Measurements from ENCODE around the gene TNPO1.
"Not testable (repeated sequence)": the region's sequence is repeated elsewhere in the genome, so short reads cannot be mapped to it uniquely, and the experiment has no call there.

Gene TNPO1

GRCh38 chr5:72854419-72854818 lies 38.0 kb downstream of the TNPO1 start:
- DNase-seq (ENCODE audit: low read depth in 2 of 2) = no peak

- no peak for DNase-seq (ENCODE audit: low read depth in 2 of 2)
These were observed 39.4 kb downstream of the TNPO1 start for GRCh38 chr5:72855821-72856220.

GRCh38 chr5:72857396-72857795 lies 40.9 kb downstream of the TNPO1 start:
- no peak for DNase-seq (ENCODE audit: low read depth in 2 of 2)

- no peak for DNase-seq (ENCODE audit: low read depth in 2 of 2)
These were observed 42.7 kb downstream of the TNPO1 start for GRCh38 chr5:72859127-72859526.

GRCh38 chr5:72860499-72860898 lies 44.0 kb downstream of the TNPO1 start:
- DNase-seq (ENCODE audit: low read depth in 2 of 2) = no peak

GRCh38 chr5:72871366-72872024 lies 55.0 kb downstream of the TNPO1 start:
- DNase-seq (ENCODE audit: low read depth in 2 of 2) = no peak

- DNase-seq (ENCODE audit: low read depth in 2 of 2) = no peak
These were observed 62.4 kb downstream of the TNPO1 start for GRCh38 chr5:72878854-72879253.

GRCh38 chr5:72882989-72883388 lies 66.5 kb downstream of the TNPO1 start:
- no peak for DNase-seq (ENCODE audit: low read depth in 2 of 2)

GRCh38 chr5:72883850-72884249 lies 67.4 kb downstream of the TNPO1 start:
- DNase-seq (ENCODE audit: low read depth in 2 of 2) = no peak

- DNase-seq (ENCODE audit: low read depth in 2 of 2) = no peak
These were observed 68.4 kb downstream of the TNPO1 start for GRCh38 chr5:72884892-72885291.

- DNase-seq (ENCODE audit: low read depth in 2 of 2) = no peak
These were observed 69.4 kb downstream of the TNPO1 start for GRCh38 chr5:72885824-72886223.

- no peak for DNase-seq (ENCODE audit: low read depth in 2 of 2)
These were observed 72.1 kb downstream of the TNPO1 start for GRCh38 chr5:72888595-72888994.

GRCh38 chr5:72889324-72889723 lies 72.9 kb downstream of the TNPO1 start:
- DNase-seq (ENCODE audit: low read depth in 2 of 2) = no peak

GRCh38 chr5:72892846-72893245 lies 76.4 kb downstream of the TNPO1 start:
- no peak for DNase-seq (ENCODE audit: low read depth in 2 of 2)

GRCh38 chr5:72895758-72896157 lies 79.3 kb downstream of the TNPO1 start:
- no peak for DNase-seq (ENCODE audit: low read depth in 2 of 2)

- DNase-seq (ENCODE audit: low read depth in 2 of 2) = no peak
These were observed 90.3 kb downstream of the TNPO1 start for GRCh38 chr5:72906806-72907205.

- no peak for DNase-seq (ENCODE audit: low read depth in 2 of 2)
These were observed 92.2 kb downstream of the TNPO1 start for GRCh38 chr5:72908664-72909063.

GRCh38 chr5:72917371-72917776 lies 100.9 kb downstream of the TNPO1 start:
- DNase-seq (ENCODE audit: low read depth in 2 of 2) = no peak

- no peak for DNase-seq (ENCODE audit: low read depth in 2 of 2)
These were observed 104.4 kb downstream of the TNPO1 start for GRCh38 chr5:72920690-72921502.

- no peak for DNase-seq (ENCODE audit: low read depth in 2 of 2)
These were observed 105.4 kb downstream of the TNPO1 start for GRCh38 chr5:72921886-72922285.

GRCh38 chr5:72922422-72922821 lies 106.0 kb downstream of the TNPO1 start:
- no peak for DNase-seq (ENCODE audit: low read depth in 2 of 2)

- no peak for DNase-seq (ENCODE audit: low read depth in 2 of 2)
These were observed 109.0 kb downstream of the TNPO1 start for GRCh38 chr5:72925336-72926010.

- DNase-seq (ENCODE audit: low read depth in 2 of 2) = not testable (repeated sequence)
These were observed 116.2 kb downstream of the TNPO1 start for GRCh38 chr5:72932686-72933085.
